Astrocyte of the spinal cord (primary cell): ENCODE measurements around the gene ITPKB.

Source experiments
- DNase-seq: peaks from one replicate; pipeline ENCODE4 v3.0.0; 2011; ENCODE audit warnings: low read depth, low spot score
- H3K4me3 ChIP-seq: 2 replicates; pipeline ENCODE4 v1.5.1; 2011; ENCODE audit warnings: low read depth, mild to moderate bottlenecking, low read length, moderate library complexity
- CTCF ChIP-seq: IDR thresholded peaks from 2 replicates; pipeline ENCODE4 v1.5.1; 2012; ENCODE audit warnings: low read depth, mild to moderate bottlenecking, low read length, inconsistent platforms
- in situ Hi-C: cut with HindIII; loops from 2 replicates; pipeline ENCODE4 v1.10.0; 2017; ENCODE audit warnings: low sequenced_read_pairs

ITPKB gene

GRCh38 chr1:226717256-226717909, 21.7 kb downstream of the ITPKB start:
- DNase-seq = no peak
- no peak overlapping the region for H3K4me3 ChIP-seq
- in situ Hi-C loops = no loop called here
- TF ChIP-seq CTCF = no peak

DNA sequence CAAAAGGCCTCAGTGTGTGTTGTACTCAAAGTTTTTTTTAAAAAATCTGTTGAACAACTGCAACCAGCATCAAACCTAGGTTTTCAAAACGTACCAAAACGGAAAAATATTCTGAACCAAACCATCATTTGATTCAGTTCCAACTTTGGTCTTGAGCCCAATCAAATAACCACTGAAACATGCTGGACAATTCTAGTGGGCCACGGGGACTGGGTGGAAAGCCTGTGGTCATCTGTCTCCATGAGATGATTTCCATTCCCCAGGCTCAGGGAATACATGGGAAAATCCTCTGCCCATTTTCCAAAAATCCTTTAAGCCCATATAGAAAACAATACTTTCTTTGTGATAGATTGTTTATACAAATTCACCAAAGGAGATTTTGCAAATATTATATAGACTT, 22.5 kb downstream of the ITPKB start:
- no peak for TF ChIP-seq CTCF
- in situ Hi-C loops = no loop called here

DNA sequence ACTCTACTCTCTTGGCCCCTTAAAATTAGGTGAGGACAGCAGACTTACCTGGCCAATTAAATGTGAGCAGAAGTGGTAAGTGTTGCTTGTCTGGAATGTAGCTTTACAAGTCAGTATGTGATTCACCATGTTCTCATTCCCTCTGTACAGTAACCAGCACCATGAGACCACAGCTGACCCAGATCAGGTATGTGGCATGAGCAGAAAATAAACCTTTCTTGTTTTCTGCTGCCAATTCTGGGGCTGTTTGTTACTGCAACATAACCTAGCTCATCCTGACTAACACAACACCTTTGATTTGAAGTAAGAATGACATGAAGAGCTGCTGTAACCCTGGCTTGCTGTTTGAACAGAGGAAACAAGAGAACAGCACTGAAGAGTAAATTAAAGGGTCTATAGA, 24.9 kb downstream of the ITPKB start:
- in situ Hi-C loops = no loop called here
- TF ChIP-seq CTCF = no peak
- no peak for DNase-seq
- H3K4me3 ChIP-seq = no peak overlapping the region

More for the DNA sequence above, 22.5 kb downstream of the ITPKB start:
- DNase-seq = no peak
- no peak overlapping the region for H3K4me3 ChIP-seq

DNA sequence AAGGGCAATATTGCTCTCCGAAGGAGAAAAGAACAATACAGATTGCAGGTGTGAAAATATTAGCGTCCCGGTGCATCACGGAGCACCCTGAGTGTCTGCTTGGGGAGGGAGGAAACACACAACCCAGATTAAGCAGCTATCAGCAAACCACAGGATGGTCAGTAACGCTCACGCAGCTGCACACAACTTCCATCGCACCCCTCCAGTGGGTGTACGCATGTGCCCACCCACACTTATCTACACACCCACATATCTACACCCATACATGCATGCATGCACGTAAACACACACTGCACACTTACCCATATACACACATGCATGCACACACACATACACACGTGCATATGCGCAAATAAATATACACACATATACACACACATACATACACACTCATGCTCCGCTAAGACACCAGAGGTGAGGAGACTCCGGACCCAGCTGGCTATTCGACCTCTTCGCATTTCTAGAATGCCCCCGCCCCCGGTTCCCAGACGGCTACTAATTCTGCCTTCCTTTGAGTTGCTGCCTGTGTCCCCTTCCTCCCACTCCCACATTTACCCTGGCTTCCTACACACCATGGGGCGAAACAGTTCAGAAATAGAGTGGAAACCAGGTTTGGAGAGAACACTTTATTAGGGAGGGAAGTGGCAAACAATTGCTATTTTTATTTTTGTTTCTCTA, 26.2 kb downstream of the ITPKB start:
- H3K4me3 ChIP-seq = no peak overlapping the region
- no peak for DNase-seq
- in situ Hi-C loops = no loop called here
- no peak for TF ChIP-seq CTCF

GRCh38 chr1:226711976-226712741, 26.9 kb downstream of the ITPKB start:
- no peak overlapping the region for H3K4me3 ChIP-seq
- no peak for DNase-seq
- in situ Hi-C loops = no loop called here
- TF ChIP-seq CTCF = no peak

GRCh38 chr1:226710501-226710900, 28.6 kb downstream of the ITPKB start:
- no peak for DNase-seq
- in situ Hi-C loops = no loop called here
- no peak for TF ChIP-seq CTCF
- no peak overlapping the region for H3K4me3 ChIP-seq
